PC-9 (cell line): ENCODE results near the gene OSTM1. TPM values are rescaled to one million over a fixed set of nuclear protein-coding genes. Genes with fewer than 3 reads are reported as not detected.

ENCODE experiments used
- BruUV-seq: library from RNA; stranded (reverse); fragments of 400-500 nt; replicated peaks from 2 replicates; lab custom pipeline; 2021; lab: Mats Ljungman, UMichigan
- CTCF ChIA-PET: fragments of 300-600 bp; sonication (Branson Sonifier 250); formaldehyde crosslinking; loops from one replicate; lab custom pipeline; 2022; ENCODE audit warnings: antibody characterized with exemption; lab: Charles Lee
- POLR2A ChIA-PET: fragments of 300-600 bp; sonication (Branson Sonifier 250); formaldehyde crosslinking; loops from one replicate; lab custom pipeline; 2022; ENCODE audit warnings: antibody characterized with exemption; ENCODE audit not compliant: unreplicated experiment; lab: Charles Lee
- DNase-seq, 2 experiments: peaks; one replicate each; pipeline versions ENCODE4 v3.0.0 to v3.0.0-alpha.2; 2015 to 2022; ENCODE audit warnings: mixed read lengths in 1 of 2
- H2AFZ ChIP-seq: fragments of 200-600 bp; sonication (generic); 2 replicates; pipeline ENCODE4 v1.8.1; 2017; ENCODE audit warnings: antibody characterized with exemption
- H3F3A ChIP-seq: fragments of 200-600 bp; sonication (generic); 2 replicates; pipeline ENCODE4 v1.8.1; 2017; ENCODE audit warnings: antibody characterized with exemption, mild to moderate bottlenecking, low read depth; ENCODE audit not compliant: insufficient read depth
- H3K27ac ChIP-seq: fragments of 200-600 bp; sonication (generic); 2 replicates; pipeline ENCODE4 v1.6.1; 2016; ENCODE audit warnings: mixed run types
- H3K27me3 ChIP-seq: fragments of 200-600 bp; sonication (generic); 2 replicates; pipeline ENCODE4 v1.6.1; 2016; ENCODE audit warnings: low read depth, mixed run types; ENCODE audit not compliant: insufficient read depth
- H3K36me3 ChIP-seq: fragments of 200-600 bp; sonication (generic); 2 replicates; pipeline ENCODE4 v1.6.1; 2016; ENCODE audit warnings: low read depth, mixed run types
- H3K4me1 ChIP-seq: fragments of 200-600 bp; sonication (generic); replicated peaks from 2 replicates; pipeline ENCODE4 v1.6.1; 2016; ENCODE audit warnings: mixed run types; ENCODE audit not compliant: insufficient read depth
- H3K4me2 ChIP-seq: fragments of 200-600 bp; sonication (generic); 2 replicates; pipeline ENCODE4 v1.6.1; 2017; ENCODE audit warnings: mixed run types
- H3K4me3 ChIP-seq: fragments of 200-600 bp; sonication (generic); 2 replicates; pipeline ENCODE4 v1.6.1; 2016; ENCODE audit warnings: mixed run types
- H3K79me2 ChIP-seq: fragments of 200-600 bp; sonication (generic); 2 replicates; pipeline ENCODE4 v1.6.1; 2017; ENCODE audit warnings: low read depth, mixed run types
- H3K9me2 ChIP-seq: fragments of 200-600 bp; sonication (generic); 2 replicates; pipeline ENCODE4 v1.8.1; 2017; ENCODE audit warnings: mild to moderate bottlenecking; ENCODE audit not compliant: insufficient read depth
- H3K9me3 ChIP-seq: fragments of 200-600 bp; sonication (generic); 2 replicates; pipeline ENCODE4 v1.8.1; 2016; ENCODE audit warnings: low read depth; ENCODE audit not compliant: insufficient read depth
- H4K20me1 ChIP-seq: fragments of 200-600 bp; sonication (generic); 2 replicates; pipeline ENCODE4 v1.8.1; 2017; ENCODE audit not compliant: insufficient read depth
- CTCF ChIP-seq: fragments of 200-600 bp; sonication (generic); conservative IDR thresholded peaks from 2 replicates; pipeline ENCODE4 v1.6.1; 2017; ENCODE audit warnings: mixed run types, antibody characterized with exemption, mild to moderate bottlenecking, moderate library complexity
- EZH2 ChIP-seq: fragments of 200-600 bp; sonication (generic); IDR thresholded peaks from 2 replicates; pipeline ENCODE4 v1.8.0; 2017; ENCODE audit warnings: antibody characterized with exemption, low read depth
- intact Hi-C: fragments of 100-400 bp; cut with micrococcal nuclease; formaldehyde crosslinking; loops from one replicate; pipeline ENCODE4 v1.10.0; 2022; ENCODE audit not compliant: unreplicated experiment
- total RNA-seq: library from RNA; stranded (reverse); gene quantifications from 2 replicates; pipeline ENCODE4 v1.2.3, GENCODE V29; 2021

OSTM1 gene
- total RNA-seq, 1 experiment from 2014 or later = 13.7 TPM

- no peak for DNase-seq
- Histone ChIP-seq H3K9me2 (no peaks in the 10 kb centered on the region), H3K36me3 (no peaks in the 10 kb centered on the region), H3K9me3 (no peaks in the 10 kb centered on the region), H3K27me3 (peaks cover 5% of the 10 kb centered on the region; the same call in 1 of the 2 replicates), H2AFZ (no peak overlapping the region), H3F3A (no peaks in the 10 kb centered on the region), H3K79me2 (no peaks in the 10 kb centered on the region), H3K4me1 (no peaks in the 10 kb centered on the region), H3K4me3 (no peak overlapping the region), H4K20me1 (no peaks in the 10 kb centered on the region), H3K27ac (no peak overlapping the region), H3K4me2 (no peak overlapping the region)
- no TSS peak for BruUV-seq
- ChIA-PET POLR2A (interaction anchor here (0.6 kb wide), 1 partner anchor 53 kb away, joined by 9 read pairs; no protein-coding TSS in a partner anchor), CTCF (no interaction called here)
- intact Hi-C loops = loop anchor here (5.0 to 10.0 kb wide), 2 partner anchors 143 to 955 kb away; partner anchors contain the start of gene SNX3
- no peak for TF ChIP-seq CTCF
- no peak for TF ChIP-seq EZH2
These were observed 45.2 kb upstream of the OSTM1 start for GRCh38 chr6:108119769-108120141.

GRCh38 chr6:108118810-108119768 lies 44.5 kb upstream of the OSTM1 start:
- H3K9me3 ChIP-seq = no peaks in the 10 kb centered on the region
- H3K4me2 ChIP-seq = no peak overlapping the region
- ChIA-PET CTCF (no interaction called here), POLR2A (no interaction called here)
- H3K4me3 ChIP-seq = no peak overlapping the region
- H3K36me3 ChIP-seq = no peaks in the 10 kb centered on the region
- no peak for DNase-seq
- no TSS peak for BruUV-seq
- no peak overlapping the region for H2AFZ ChIP-seq
- H4K20me1 ChIP-seq = no peaks in the 10 kb centered on the region
- no peak overlapping the region for H3K27ac ChIP-seq
- H3K27me3 ChIP-seq = peaks cover 5% of the 10 kb centered on the region; the same call in 1 of the 2 replicates
- no peaks in the 10 kb centered on the region for H3F3A ChIP-seq
- H3K4me1 ChIP-seq = no peaks in the 10 kb centered on the region
- H3K9me2 ChIP-seq = no peaks in the 10 kb centered on the region
- H3K79me2 ChIP-seq = no peaks in the 10 kb centered on the region
- intact Hi-C loops = loop anchor here (5.0 to 10.0 kb wide), 2 partner anchors 143 to 956 kb away; partner anchors contain the start of gene SNX3
- TF ChIP-seq CTCF (no peak), EZH2 (no peak)

- H3K36me3 ChIP-seq = no peaks in the 10 kb centered on the region
- H3K4me1 ChIP-seq = no peaks in the 10 kb centered on the region
- H3K27ac ChIP-seq = no peak overlapping the region
- no TSS peak for BruUV-seq
- H3K79me2 ChIP-seq = no peaks in the 10 kb centered on the region
- peak overlapping the region; percentile 94 for H3K4me2 ChIP-seq
- H3K4me3 ChIP-seq = peak overlapping the region; percentile 76; the same call in 1 of the 2 replicates
- H3K27me3 ChIP-seq = peaks cover 5% of the 10 kb centered on the region; the same call in 1 of the 2 replicates
- TF ChIP-seq EZH2 (no peak), CTCF (no peak)
- no peaks in the 10 kb centered on the region for H4K20me1 ChIP-seq
- no peak for DNase-seq
- no peaks in the 10 kb centered on the region for H3K9me3 ChIP-seq
- intact Hi-C loops = loop anchor here (5.0 to 10.0 kb wide), 2 partner anchors 144 to 956 kb away; partner anchors contain the start of gene SNX3
- no peaks in the 10 kb centered on the region for H3K9me2 ChIP-seq
- ChIA-PET POLR2A (no interaction called here), CTCF (no interaction called here)
- H2AFZ ChIP-seq = no peak overlapping the region
- H3F3A ChIP-seq = no peaks in the 10 kb centered on the region
These were observed 43.8 kb upstream of the OSTM1 start for GRCh38 chr6:108118359-108118724.
